Urothelium cell line (cell line): ENCODE data around the gene NME3.

ENCODE experiments used
- DNase-seq: peaks from one replicate; pipeline ENCODE4 v3.0.0; 2011; ENCODE audit warnings: low spot score, mixed read lengths
- FAIRE-seq: peaks from 2 replicates; lab custom pipeline; 2011; peaks lifted over from hg19 to GRCh38; lab: Jason Lieb, UNC

The NME3 gene

GRCh38 chr16:1770328-1771187 lies 785 bp downstream of the NME3 start:
- DNase-seq (peak; percentile 67), FAIRE-seq (peak; percentile 71)

- FAIRE-seq (no peak), DNase-seq (no peak)
These were observed 1.7 kb downstream of the NME3 start for GRCh38 chr16:1769402-1770300.

- FAIRE-seq (peak; percentile 46), DNase-seq (no peak)
These were observed 2.5 kb downstream of the NME3 start for GRCh38 chr16:1768767-1769401.

- DNase-seq (no peak), FAIRE-seq (no peak)
These were observed 3.1 kb downstream of the NME3 start for GRCh38 chr16:1768061-1768766.

GRCh38 chr16:1767116-1767994 lies 4.0 kb downstream of the NME3 start:
- DNase-seq (no peak), FAIRE-seq (no peak)

GRCh38 chr16:1766701-1767100 lies 4.6 kb downstream of the NME3 start:
- DNase-seq, result no peak
- no peak for FAIRE-seq

GRCh38 chr16:1766231-1766630 lies 5.1 kb downstream of the NME3 start:
- no peak for DNase-seq
- no peak for FAIRE-seq

- no peak for DNase-seq
- no peak for FAIRE-seq
These were observed 5.5 kb downstream of the NME3 start for GRCh38 chr16:1765826-1766225.

- DNase-seq (no peak), FAIRE-seq (no peak)
These were observed 6.4 kb downstream of the NME3 start for GRCh38 chr16:1764971-1765370.

GRCh38 chr16:1763521-1764511 lies 7.5 kb downstream of the NME3 start:
- peak; percentile 32 for FAIRE-seq
- DNase-seq, result no peak

GRCh38 chr16:1762879-1763520 lies 8.3 kb downstream of the NME3 start:
- FAIRE-seq, result no peak
- no peak for DNase-seq

GRCh38 chr16:1762196-1762878 lies 9.0 kb downstream of the NME3 start:
- no peak for DNase-seq
- no peak for FAIRE-seq

- FAIRE-seq (no peak), DNase-seq (no peak)
These were observed 9.6 kb downstream of the NME3 start for GRCh38 chr16:1761751-1762150.

- FAIRE-seq (no peak), DNase-seq (no peak)
These were observed 10.4 kb downstream of the NME3 start for GRCh38 chr16:1760911-1761310.

- FAIRE-seq (no peak), DNase-seq (no peak)
These were observed 11.8 kb downstream of the NME3 start for GRCh38 chr16:1759511-1759910.

GRCh38 chr16:1758923-1759322 lies 12.4 kb downstream of the NME3 start:
- DNase-seq, result no peak
- FAIRE-seq, result no peak

GRCh38 chr16:1757714-1758461 lies 13.5 kb downstream of the NME3 start:
- no peak for DNase-seq
- FAIRE-seq, result no peak
